ENCODE data around the gene MACROD1.

DNA sequence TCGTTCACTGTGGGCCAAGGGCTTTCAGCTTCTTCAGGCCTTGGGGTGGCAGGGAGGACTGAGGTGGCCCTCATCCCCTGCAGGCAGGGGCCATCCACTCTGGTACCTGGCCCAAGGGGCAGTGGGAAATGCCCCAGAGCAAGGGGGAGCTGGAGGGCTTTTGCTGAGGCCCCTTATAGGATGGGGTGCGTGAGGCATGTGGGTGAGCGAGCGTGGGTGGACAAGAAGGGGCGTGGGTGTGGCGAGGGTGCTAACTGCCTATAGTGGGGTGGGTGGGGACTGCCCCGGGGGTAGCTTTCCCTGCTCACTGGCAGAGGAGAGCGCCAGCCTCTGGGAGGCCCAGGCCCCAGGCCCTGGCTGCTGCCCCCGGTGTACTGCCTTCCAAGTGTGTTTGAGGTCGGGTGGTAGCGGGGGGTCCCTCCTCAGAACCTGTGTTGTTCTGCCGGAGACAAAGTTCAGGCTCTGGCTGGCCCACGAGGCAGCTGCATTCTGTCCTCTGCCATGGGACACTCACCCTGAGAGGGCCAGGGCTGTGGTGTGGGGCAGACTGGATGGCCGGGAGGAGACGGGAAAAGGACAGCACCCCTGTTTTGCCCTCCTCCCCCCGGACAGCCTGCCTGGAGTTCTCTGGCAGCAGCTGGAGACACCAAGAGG lies 126.8 kb downstream of the MACROD1 start:
- TF ChIP-seq, protein P1, sequence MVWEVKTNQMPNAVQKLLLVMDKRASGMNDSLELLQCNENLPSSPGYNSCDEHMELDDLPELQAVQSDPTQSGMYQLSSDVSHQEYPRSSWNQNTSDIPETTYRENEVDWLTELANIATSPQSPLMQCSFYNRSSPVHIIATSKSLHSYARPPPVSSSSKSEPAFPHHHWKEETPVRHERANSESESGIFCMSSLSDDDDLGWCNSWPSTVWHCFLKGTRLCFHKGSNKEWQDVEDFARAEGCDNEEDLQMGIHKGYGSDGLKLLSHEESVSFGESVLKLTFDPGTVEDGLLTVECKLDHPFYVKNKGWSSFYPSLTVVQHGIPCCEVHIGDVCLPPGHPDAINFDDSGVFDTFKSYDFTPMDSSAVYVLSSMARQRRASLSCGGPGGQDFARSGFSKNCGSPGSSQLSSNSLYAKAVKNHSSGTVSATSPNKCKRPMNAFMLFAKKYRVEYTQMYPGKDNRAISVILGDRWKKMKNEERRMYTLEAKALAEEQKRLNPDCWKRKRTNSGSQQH (CRISPR knock-in tag; IDR thresholded peaks at IDR 0.05; ENCODE audit: low read depth), result no peak
- TF ChIP-seq IRX3 (CRISPR knock-in tag; IDR thresholded peaks at IDR 0.05; ENCODE audit: borderline replicate concordance, low read depth), result no peak
- TF ChIP-seq ZSCAN22 (CRISPR knock-in tag; IDR thresholded peaks at IDR 0.05), result no peak
- no peak for TF ChIP-seq KAT8 (CRISPR knock-in tag; IDR thresholded peaks at IDR 0.05)
- no peak for TF ChIP-seq ZNF749 (CRISPR knock-in tag; IDR thresholded peaks at IDR 0.05; ENCODE audit: borderline replicate concordance)
- TF ChIP-seq, protein P2, sequence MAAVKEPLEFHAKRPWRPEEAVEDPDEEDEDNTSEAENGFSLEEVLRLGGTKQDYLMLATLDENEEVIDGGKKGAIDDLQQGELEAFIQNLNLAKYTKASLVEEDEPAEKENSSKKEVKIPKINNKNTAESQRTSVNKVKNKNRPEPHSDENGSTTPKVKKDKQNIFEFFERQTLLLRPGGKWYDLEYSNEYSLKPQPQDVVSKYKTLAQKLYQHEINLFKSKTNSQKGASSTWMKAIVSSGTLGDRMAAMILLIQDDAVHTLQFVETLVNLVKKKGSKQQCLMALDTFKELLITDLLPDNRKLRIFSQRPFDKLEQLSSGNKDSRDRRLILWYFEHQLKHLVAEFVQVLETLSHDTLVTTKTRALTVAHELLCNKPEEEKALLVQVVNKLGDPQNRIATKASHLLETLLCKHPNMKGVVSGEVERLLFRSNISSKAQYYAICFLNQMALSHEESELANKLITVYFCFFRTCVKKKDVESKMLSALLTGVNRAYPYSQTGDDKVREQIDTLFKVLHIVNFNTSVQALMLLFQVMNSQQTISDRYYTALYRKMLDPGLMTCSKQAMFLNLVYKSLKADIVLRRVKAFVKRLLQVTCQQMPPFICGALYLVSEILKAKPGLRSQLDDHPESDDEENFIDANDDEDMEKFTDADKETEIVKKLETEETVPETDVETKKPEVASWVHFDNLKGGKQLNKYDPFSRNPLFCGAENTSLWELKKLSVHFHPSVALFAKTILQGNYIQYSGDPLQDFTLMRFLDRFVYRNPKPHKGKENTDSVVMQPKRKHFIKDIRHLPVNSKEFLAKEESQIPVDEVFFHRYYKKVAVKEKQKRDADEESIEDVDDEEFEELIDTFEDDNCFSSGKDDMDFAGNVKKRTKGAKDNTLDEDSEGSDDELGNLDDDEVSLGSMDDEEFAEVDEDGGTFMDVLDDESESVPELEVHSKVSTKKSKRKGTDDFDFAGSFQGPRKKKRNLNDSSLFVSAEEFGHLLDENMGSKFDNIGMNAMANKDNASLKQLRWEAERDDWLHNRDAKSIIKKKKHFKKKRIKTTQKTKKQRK (IDR thresholded peaks at IDR 0.05; ENCODE audit: low read length), result no peak
- no peak for TF ChIP-seq XBP1 (CRISPR knock-in tag; IDR thresholded peaks at IDR 0.05)

All from HepG2 (cell line).